GM12878 (cell line): ENCODE results near the gene PLXNA2. TPM values are rescaled to one million over a fixed set of nuclear protein-coding genes. Genes with fewer than 3 reads are reported as not detected.

Experiments used
- ATAC-seq: fragments of 200-7000 bp; cut with Tn5 transposase; 3 replicates; pipeline ENCODE4 v1.9.1; 2020; ENCODE audit warnings: mild to moderate bottlenecking, moderate library complexity
- BruUV-seq: library from RNA; stranded (reverse); fragments of 400-500 nt; replicated peaks from 2 replicates; lab custom pipeline; 2021; lab: Mats Ljungman, UMichigan
- CTCF ChIA-PET: fragments of 300-600 bp; sonication (Branson Sonifier 250); formaldehyde crosslinking; extraction: SDS; loops from one replicate; lab custom pipeline; 2021; ENCODE audit warnings: inconsistent platforms; lab: Yijun Ruan, JAX
- POLR2A ChIA-PET: fragments of 350-600 bp; formaldehyde crosslinking; extraction: SDS; loops from one replicate; lab custom pipeline; 2021; ENCODE audit warnings: inconsistent platforms; lab: Charles Lee
- RAD21 ChIA-PET: fragments of 300-600 bp; sonication (Branson Sonifier 250); formaldehyde crosslinking; loops from one replicate; lab custom pipeline; 2023; ENCODE audit warnings: antibody characterized with exemption; ENCODE audit not compliant: unreplicated experiment; lab: Charles Lee
- SMC1A ChIA-PET: fragments of 300-600 bp; sonication (Branson Sonifier 250); formaldehyde crosslinking; loops from one replicate; lab custom pipeline; 2023; ENCODE audit not compliant: unreplicated experiment, uncharacterized antibody; lab: Charles Lee
- DNase-seq: peaks from one replicate; pipeline ENCODE4 v3.0.0-alpha.2; 2011; ENCODE audit warnings: low read depth, low spot score
- FAIRE-seq: peaks from 3 replicates; lab custom pipeline; 2011; peaks lifted over from hg19 to GRCh38; lab: Jason Lieb, UNC
- H2AFZ ChIP-seq: 2 replicates; pipeline ENCODE4 v1.6.0; 2011; ENCODE audit warnings: low read depth, low read length, control low read depth; ENCODE audit not compliant: control insufficient read depth
- H3K27ac ChIP-seq: 2 replicates; pipeline ENCODE4 v1.5.1; 2011; ENCODE audit warnings: control low read depth; ENCODE audit not compliant: control insufficient read depth, insufficient read depth
- H3K27me3 ChIP-seq, 2 experiments: replicated peaks in 1 of 2; 2 replicates each; pipeline versions ENCODE4 v1.6.0 to v1.6.1; 2011; ENCODE audit warnings: low read length in 1 of 2; ENCODE audit not compliant: control insufficient read depth in 2 of 2, insufficient read depth in 2 of 2
- H3K36me3 ChIP-seq, 2 experiments: 2 replicates each; pipeline ENCODE4 v1.5.1; 2011; ENCODE audit warnings: low read length in 1 of 2; ENCODE audit not compliant: control insufficient read depth in 2 of 2, insufficient read depth in 2 of 2
- H3K4me1 ChIP-seq: 2 replicates; pipeline ENCODE4 v1.6.1; 2011; ENCODE audit warnings: mild to moderate bottlenecking, low read length, moderate library complexity, mixed read lengths; ENCODE audit not compliant: control insufficient read depth, insufficient read depth
- H3K4me2 ChIP-seq: 2 replicates; pipeline ENCODE4 v1.6.0; 2011; ENCODE audit warnings: control low read depth; ENCODE audit not compliant: control insufficient read depth, insufficient read depth
- H3K4me3 ChIP-seq: fragments of 200-600 bp; sonication (generic); 2 replicates; pipeline ENCODE4 v1.5.1; 2016
- H3K79me2 ChIP-seq: 2 replicates; pipeline ENCODE4 v1.6.0; 2011; ENCODE audit warnings: low read length; ENCODE audit not compliant: control insufficient read depth, insufficient read depth
- H3K9ac ChIP-seq: 2 replicates; pipeline ENCODE4 v1.8.0; 2011; ENCODE audit warnings: low read length, control low read depth, mixed read lengths; ENCODE audit not compliant: control insufficient read depth, insufficient read depth
- H3K9me3 ChIP-seq: replicated peaks from 3 replicates; pipeline ENCODE4 v1.5.1; 2011; ENCODE audit warnings: mild to moderate bottlenecking, low read length; ENCODE audit not compliant: control insufficient read depth, insufficient read depth
- H4K20me1 ChIP-seq: 2 replicates; pipeline ENCODE4 v1.6.0; 2011; ENCODE audit not compliant: control insufficient read depth, insufficient read depth
- BRCA1 ChIP-seq: IDR thresholded peaks from 2 replicates; pipeline ENCODE4 v1.6.1; 2011; ENCODE audit warnings: low read depth, low read length, improper control_type of control experiment
- CBX5 ChIP-seq: sonication (generic); IDR thresholded peaks from 2 replicates; pipeline ENCODE4 v1.6.1; 2016; ENCODE audit warnings: low read depth, moderate library complexity, mild to moderate bottlenecking, inconsistent platforms
- CHD1 ChIP-seq: IDR thresholded peaks from 2 replicates; pipeline ENCODE4 v1.6.1; 2012; ENCODE audit warnings: low read depth, low read length, improper control_type of control experiment
- CHD2 ChIP-seq: IDR thresholded peaks from 2 replicates; pipeline ENCODE4 v1.6.1; 2011; ENCODE audit warnings: low read depth, low read length, improper control_type of control experiment, borderline replicate concordance
- CHD4 ChIP-seq: fragments of 200-600 bp; sonication (generic); IDR thresholded peaks from 2 replicates; pipeline ENCODE4 v1.6.1; 2016; ENCODE audit warnings: mild to moderate bottlenecking
- MEF2A ChIP-seq: IDR thresholded peaks from 2 replicates; pipeline ENCODE4 v1.6.1; 2011; ENCODE audit warnings: low read depth, mild to moderate bottlenecking, low read length, moderate library complexity; ENCODE audit not compliant: insufficient read depth
- NFYB ChIP-seq: IDR thresholded peaks from 2 replicates; pipeline ENCODE4 v1.6.1; 2011; ENCODE audit warnings: low read depth, mild to moderate bottlenecking, low read length, improper control_type of control experiment, moderate library complexity; ENCODE audit not compliant: insufficient read depth
- POLR2A ChIP-seq: IDR thresholded peaks from 2 replicates; pipeline ENCODE4 v1.6.1; 2011; ENCODE audit warnings: low read depth, mild to moderate bottlenecking, low read length
- RELA ChIP-seq: fragments of 450-650 bp; IDR thresholded peaks from 2 replicates; pipeline ENCODE4 v1.8.0; 2014; ENCODE audit warnings: borderline replicate concordance; ENCODE audit not compliant: partially characterized antibody
- WGBS: methylation state at CpG from one replicate; pipeline ENCODE4 v1.1.6; 2016; ENCODE audit warnings: low lambda C conversion rate; ENCODE audit not compliant: insufficient replicate concordance, insufficient coverage; ENCODE audit errors: missing lambda C conversion rate; 5-methylcytosine and 5-hydroxymethylcytosine counted together
- in situ Hi-C: fragments of 300-500 bp; cut with MboI; formaldehyde crosslinking; loops from 9 replicates; pipeline ENCODE4 v1.14.3; 2018; ENCODE audit warnings: mixed read lengths
- intact Hi-C: fragments of 100-400 bp; cut with micrococcal nuclease; formaldehyde crosslinking; loops from one replicate; pipeline ENCODE4 v1.14.2; 2022; ENCODE audit not compliant: unreplicated experiment
- polyA plus RNA-seq, 11 experiments: library from polyadenylated mRNA; depleted of rRNA in 4 of 11; unstranded in 6 of 11; stranded (reverse) in 5 of 11; fragments of >200 nt; fragmentation: Nextera tagmentation in 4 of 11; fragmentation: Illumina TruSeq in 1 of 11; extraction: Ambion mirVana in 4 of 11; extraction: Trizol in 1 of 11; gene quantifications; 1 replicate in 1 of 11; 2 replicates in 10 of 11; pipeline versions ENCODE4 v1.2.1 to v1.2.3, GENCODE V29; 2011 to 2016; ENCODE audit warnings: inconsistent platforms in 2 of 11, missing spikeins in 2 of 11, low read depth in 1 of 11
- total RNA-seq, 4 experiments: library from RNA; depleted of rRNA in 3 of 4; stranded (reverse); fragments of >200 nt in 3 of 4; fragmentation: Illumina TruSeq in 1 of 4; extraction: Trizol in 1 of 4; gene quantifications; 2 replicates each; pipeline versions ENCODE4 v1.2.1 to v1.2.3, GENCODE V29; 2013 to 2021
- TF ChIP-seq, protein P1 (sequence below): IDR thresholded peaks from 2 replicates; pipeline ENCODE4 v1.6.1; 2011; ENCODE audit warnings: low read depth, low read length, improper control_type of control experiment, borderline replicate concordance
- TF ChIP-seq, protein P2 (sequence below): fragments of 150-350 bp; IDR thresholded peaks from 2 replicates; pipeline ENCODE4 v1.6.1; 2016; ENCODE audit warnings: low read depth, low read length
- TF ChIP-seq, protein P3 (sequence below): fragments of 450-650 bp; IDR thresholded peaks from 2 replicates; pipeline ENCODE4 v1.6.1; 2018; ENCODE audit warnings: borderline replicate concordance, mild to moderate bottlenecking; ENCODE audit not compliant: partially characterized antibody

Gene PLXNA2
- total and polyA plus RNA-seq, 10 of the 15 experiments (the other 5 are each of a cell fraction or from before 2014, with no cell fraction given): under 0.01 to 0.08 (median 0.07) TPM; not detected in 4

DNA sequence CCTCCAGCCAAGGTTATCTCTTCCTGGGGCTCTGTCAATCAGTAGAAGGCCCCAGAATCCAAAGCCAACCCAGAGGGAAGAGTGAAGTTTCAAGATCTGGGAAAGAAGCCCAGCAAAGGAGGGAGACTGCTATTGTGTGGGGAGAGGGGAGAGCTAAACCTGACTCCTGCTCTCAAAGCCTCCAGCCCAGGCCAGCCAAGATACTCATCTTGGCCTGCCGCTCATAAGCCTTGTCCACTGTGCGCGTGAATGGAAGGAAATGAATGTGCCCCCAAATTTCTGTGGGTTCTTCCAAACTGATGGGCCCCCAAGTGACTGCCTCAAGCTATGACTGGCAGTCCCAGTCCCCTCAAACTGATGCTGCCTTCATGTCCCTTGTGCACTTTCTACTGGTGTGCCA is 2.0 kb downstream of the PLXNA2 start:
- Histone ChIP-seq H3K79me2 (no peaks in the 10 kb centered on the region), H3K4me2 (no peak overlapping the region)
- ChIA-PET CTCF (interaction anchor here (0.8 to 10.5 kb wide), 6 partner anchors 54 to 244 kb away, joined by 3 to 166 read pairs (median 4); no protein-coding TSS in a partner anchor), SMC1A (interaction anchor here (0.9 to 8.1 kb wide), 4 partner anchors 55 to 220 kb away, joined by 4 to 57 read pairs (median 4); no protein-coding TSS in a partner anchor)
- TF ChIP-seq CBX5 (no peak), CHD1 (no peak), BRCA1 (no peak), CHD2 (no peak), MEF2A (no peak), POLR2A (no peak), RELA (no peak), CHD4 (no peak), NFYB (no peak)
- TF ChIP-seq, protein P1, sequence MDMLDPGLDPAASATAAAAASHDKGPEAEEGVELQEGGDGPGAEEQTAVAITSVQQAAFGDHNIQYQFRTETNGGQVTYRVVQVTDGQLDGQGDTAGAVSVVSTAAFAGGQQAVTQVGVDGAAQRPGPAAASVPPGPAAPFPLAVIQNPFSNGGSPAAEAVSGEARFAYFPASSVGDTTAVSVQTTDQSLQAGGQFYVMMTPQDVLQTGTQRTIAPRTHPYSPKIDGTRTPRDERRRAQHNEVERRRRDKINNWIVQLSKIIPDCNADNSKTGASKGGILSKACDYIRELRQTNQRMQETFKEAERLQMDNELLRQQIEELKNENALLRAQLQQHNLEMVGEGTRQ: no peak
- TF ChIP-seq, protein P2, sequence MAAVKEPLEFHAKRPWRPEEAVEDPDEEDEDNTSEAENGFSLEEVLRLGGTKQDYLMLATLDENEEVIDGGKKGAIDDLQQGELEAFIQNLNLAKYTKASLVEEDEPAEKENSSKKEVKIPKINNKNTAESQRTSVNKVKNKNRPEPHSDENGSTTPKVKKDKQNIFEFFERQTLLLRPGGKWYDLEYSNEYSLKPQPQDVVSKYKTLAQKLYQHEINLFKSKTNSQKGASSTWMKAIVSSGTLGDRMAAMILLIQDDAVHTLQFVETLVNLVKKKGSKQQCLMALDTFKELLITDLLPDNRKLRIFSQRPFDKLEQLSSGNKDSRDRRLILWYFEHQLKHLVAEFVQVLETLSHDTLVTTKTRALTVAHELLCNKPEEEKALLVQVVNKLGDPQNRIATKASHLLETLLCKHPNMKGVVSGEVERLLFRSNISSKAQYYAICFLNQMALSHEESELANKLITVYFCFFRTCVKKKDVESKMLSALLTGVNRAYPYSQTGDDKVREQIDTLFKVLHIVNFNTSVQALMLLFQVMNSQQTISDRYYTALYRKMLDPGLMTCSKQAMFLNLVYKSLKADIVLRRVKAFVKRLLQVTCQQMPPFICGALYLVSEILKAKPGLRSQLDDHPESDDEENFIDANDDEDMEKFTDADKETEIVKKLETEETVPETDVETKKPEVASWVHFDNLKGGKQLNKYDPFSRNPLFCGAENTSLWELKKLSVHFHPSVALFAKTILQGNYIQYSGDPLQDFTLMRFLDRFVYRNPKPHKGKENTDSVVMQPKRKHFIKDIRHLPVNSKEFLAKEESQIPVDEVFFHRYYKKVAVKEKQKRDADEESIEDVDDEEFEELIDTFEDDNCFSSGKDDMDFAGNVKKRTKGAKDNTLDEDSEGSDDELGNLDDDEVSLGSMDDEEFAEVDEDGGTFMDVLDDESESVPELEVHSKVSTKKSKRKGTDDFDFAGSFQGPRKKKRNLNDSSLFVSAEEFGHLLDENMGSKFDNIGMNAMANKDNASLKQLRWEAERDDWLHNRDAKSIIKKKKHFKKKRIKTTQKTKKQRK: no peak
- TF ChIP-seq, protein P3, sequence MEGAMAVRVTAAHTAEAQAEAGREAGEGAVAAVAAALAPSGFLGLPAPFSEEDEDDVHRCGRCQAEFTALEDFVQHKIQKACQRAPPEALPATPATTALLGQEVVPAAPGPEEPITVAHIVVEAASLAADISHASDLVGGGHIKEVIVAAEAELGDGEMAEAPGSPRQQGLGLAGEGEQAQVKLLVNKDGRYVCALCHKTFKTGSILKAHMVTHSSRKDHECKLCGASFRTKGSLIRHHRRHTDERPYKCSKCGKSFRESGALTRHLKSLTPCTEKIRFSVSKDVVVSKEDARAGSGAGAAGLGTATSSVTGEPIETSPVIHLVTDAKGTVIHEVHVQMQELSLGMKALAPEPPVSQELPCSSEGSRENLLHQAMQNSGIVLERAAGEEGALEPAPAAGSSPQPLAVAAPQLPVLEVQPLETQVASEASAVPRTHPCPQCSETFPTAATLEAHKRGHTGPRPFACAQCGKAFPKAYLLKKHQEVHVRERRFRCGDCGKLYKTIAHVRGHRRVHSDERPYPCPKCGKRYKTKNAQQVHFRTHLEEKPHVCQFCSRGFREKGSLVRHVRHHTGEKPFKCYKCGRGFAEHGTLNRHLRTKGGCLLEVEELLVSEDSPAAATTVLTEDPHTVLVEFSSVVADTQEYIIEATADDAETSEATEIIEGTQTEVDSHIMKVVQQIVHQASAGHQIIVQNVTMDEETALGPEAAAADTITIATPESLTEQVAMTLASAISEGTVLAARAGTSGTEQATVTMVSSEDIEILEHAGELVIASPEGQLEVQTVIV: no peak
- TF ChIP-seq, all 136 proteins: peak for 0
- Histone ChIP-seq H3K4me3 (no peak overlapping the region), H3K9ac (no peak overlapping the region), H3K4me1 (peaks cover 8% of the 10 kb centered on the region), H3K27me3 (peaks cover 8 to 16% of the 10 kb centered on the region in 2 experiments), H3K27ac (no peak overlapping the region), H4K20me1 (no peaks in the 10 kb centered on the region), H3K36me3 (no peaks in the 10 kb centered on the region), H3K9me3 (no peaks in the 10 kb centered on the region), H2AFZ (no peak overlapping the region)
- ChIA-PET POLR2A (no interaction called here), RAD21 (interaction anchor here (0.5 to 5.0 kb wide), 3 partner anchors 47 to 84 kb away, joined by 3 to 25 read pairs (median 4); no protein-coding TSS in a partner anchor)
- WGBS: 55% methylated on average over 3 of the region's 3 CpGs
- no peak for DNase-seq
- in situ Hi-C loops (loop anchor here (5.0 kb wide), 1 partner anchor 115 kb away; no protein-coding TSS in a partner anchor), intact Hi-C loops (no loop called here)
- no peak for FAIRE-seq
- no TSS peak for BruUV-seq
- ATAC-seq: no peak
